Measurements from ENCODE around the gene IL1RAP.
"Not testable (repeated sequence)": the region's sequence is repeated elsewhere in the genome, so short reads cannot be mapped to it uniquely, and the experiment has no call there.

IL1RAP gene

GRCh38 chr3:190514413-190515153, 698 bp downstream of the IL1RAP start:
- no peak for FAIRE-seq

- FAIRE-seq = no peak
Observed at GRCh38 chr3:190516416-190516815, 2.5 kb downstream of the IL1RAP start.

GRCh38 chr3:190517687-190518086, 3.8 kb downstream of the IL1RAP start:
- FAIRE-seq = no peak

- FAIRE-seq = not testable (repeated sequence)
Observed at GRCh38 chr3:190518531-190518930, 4.6 kb downstream of the IL1RAP start.

GRCh38 chr3:190519886-190520285, 6.0 kb downstream of the IL1RAP start:
- FAIRE-seq = no peak

GRCh38 chr3:190521998-190522397, 8.1 kb downstream of the IL1RAP start:
- FAIRE-seq = no peak

- FAIRE-seq = no peak
Observed at GRCh38 chr3:190522621-190523222, 8.8 kb downstream of the IL1RAP start.

- no peak for FAIRE-seq
Observed at GRCh38 chr3:190524942-190525341, 11.1 kb downstream of the IL1RAP start.

GRCh38 chr3:190525634-190526033, 11.7 kb downstream of the IL1RAP start:
- no peak for FAIRE-seq

- FAIRE-seq = no peak
Observed at GRCh38 chr3:190526787-190527762, 13.2 kb downstream of the IL1RAP start.

- no peak for FAIRE-seq
Observed at GRCh38 chr3:190528706-190529105, 14.8 kb downstream of the IL1RAP start.

- no peak for FAIRE-seq
Observed at GRCh38 chr3:190531406-190531805, 17.5 kb downstream of the IL1RAP start.

GRCh38 chr3:190532731-190533203, 18.9 kb downstream of the IL1RAP start:
- FAIRE-seq = no peak

GRCh38 chr3:190533511-190534281, 19.8 kb downstream of the IL1RAP start:
- FAIRE-seq = no peak

GRCh38 chr3:190534386-190534785, 20.5 kb downstream of the IL1RAP start:
- no peak for FAIRE-seq

- FAIRE-seq = no peak
Observed at GRCh38 chr3:190534986-190535385, 21.1 kb downstream of the IL1RAP start.

GRCh38 chr3:190537146-190537545, 23.3 kb downstream of the IL1RAP start:
- no peak for FAIRE-seq

- FAIRE-seq = no peak
Observed at GRCh38 chr3:190538288-190538687, 24.4 kb downstream of the IL1RAP start.

- FAIRE-seq = no peak
Observed at GRCh38 chr3:190539526-190539925, 25.6 kb downstream of the IL1RAP start.

GRCh38 chr3:190541008-190541407, 27.1 kb downstream of the IL1RAP start:
- FAIRE-seq = no peak

GRCh38 chr3:190541560-190541959, 27.7 kb downstream of the IL1RAP start:
- no peak for FAIRE-seq

- no peak for FAIRE-seq
Observed at GRCh38 chr3:190542846-190543245, 29.0 kb downstream of the IL1RAP start.

- FAIRE-seq = no peak
Observed at GRCh38 chr3:190543671-190544070, 29.8 kb downstream of the IL1RAP start.

All from TTC549 (cell line).